ENCODE data around the gene ATXN2.

Gene ATXN2

DNA sequence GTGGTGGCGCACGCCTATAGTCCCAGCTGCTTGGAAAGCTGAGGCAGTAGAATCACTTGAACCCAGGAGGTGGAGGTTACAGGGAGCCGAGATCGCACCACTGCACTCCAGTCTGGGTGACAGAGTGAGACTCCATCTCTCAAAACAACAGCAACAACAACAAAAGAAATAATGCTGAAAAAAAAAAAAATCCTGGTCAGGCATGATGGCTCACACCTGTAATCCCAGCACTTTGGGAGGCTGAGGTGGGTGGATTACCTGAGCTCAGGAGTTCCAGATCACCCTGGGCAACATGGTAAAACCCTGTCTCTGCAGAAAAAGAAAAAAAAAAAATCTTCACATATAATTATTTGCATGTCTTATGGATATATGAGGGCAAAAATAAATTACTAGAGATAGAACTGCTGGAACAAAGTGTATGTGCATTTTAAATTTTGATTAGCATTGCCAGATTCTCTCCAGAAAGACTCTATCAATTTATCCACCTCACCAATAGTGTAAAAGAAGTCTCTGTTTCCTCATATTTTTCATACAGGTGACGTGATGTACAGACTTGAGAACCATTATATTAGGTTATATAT lies 75.4 kb downstream of the ATXN2 start:
- TF ChIP-seq, protein P1, sequence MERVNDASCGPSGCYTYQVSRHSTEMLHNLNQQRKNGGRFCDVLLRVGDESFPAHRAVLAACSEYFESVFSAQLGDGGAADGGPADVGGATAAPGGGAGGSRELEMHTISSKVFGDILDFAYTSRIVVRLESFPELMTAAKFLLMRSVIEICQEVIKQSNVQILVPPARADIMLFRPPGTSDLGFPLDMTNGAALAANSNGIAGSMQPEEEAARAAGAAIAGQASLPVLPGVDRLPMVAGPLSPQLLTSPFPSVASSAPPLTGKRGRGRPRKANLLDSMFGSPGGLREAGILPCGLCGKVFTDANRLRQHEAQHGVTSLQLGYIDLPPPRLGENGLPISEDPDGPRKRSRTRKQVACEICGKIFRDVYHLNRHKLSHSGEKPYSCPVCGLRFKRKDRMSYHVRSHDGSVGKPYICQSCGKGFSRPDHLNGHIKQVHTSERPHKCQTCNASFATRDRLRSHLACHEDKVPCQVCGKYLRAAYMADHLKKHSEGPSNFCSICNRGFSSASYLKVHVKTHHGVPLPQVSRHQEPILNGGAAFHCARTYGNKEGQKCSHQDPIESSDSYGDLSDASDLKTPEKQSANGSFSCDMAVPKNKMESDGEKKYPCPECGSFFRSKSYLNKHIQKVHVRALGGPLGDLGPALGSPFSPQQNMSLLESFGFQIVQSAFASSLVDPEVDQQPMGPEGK (CRISPR knock-in tag; IDR thresholded peaks at IDR 0.05; ENCODE audit: borderline replicate concordance): no peak
- TF ChIP-seq, protein P2, sequence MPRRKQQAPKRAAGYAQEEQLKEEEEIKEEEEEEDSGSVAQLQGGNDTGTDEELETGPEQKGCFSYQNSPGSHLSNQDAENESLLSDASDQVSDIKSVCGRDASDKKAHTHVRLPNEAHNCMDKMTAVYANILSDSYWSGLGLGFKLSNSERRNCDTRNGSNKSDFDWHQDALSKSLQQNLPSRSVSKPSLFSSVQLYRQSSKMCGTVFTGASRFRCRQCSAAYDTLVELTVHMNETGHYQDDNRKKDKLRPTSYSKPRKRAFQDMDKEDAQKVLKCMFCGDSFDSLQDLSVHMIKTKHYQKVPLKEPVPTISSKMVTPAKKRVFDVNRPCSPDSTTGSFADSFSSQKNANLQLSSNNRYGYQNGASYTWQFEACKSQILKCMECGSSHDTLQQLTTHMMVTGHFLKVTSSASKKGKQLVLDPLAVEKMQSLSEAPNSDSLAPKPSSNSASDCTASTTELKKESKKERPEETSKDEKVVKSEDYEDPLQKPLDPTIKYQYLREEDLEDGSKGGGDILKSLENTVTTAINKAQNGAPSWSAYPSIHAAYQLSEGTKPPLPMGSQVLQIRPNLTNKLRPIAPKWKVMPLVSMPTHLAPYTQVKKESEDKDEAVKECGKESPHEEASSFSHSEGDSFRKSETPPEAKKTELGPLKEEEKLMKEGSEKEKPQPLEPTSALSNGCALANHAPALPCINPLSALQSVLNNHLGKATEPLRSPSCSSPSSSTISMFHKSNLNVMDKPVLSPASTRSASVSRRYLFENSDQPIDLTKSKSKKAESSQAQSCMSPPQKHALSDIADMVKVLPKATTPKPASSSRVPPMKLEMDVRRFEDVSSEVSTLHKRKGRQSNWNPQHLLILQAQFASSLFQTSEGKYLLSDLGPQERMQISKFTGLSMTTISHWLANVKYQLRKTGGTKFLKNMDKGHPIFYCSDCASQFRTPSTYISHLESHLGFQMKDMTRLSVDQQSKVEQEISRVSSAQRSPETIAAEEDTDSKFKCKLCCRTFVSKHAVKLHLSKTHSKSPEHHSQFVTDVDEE (CRISPR knock-in tag; IDR thresholded peaks at IDR 0.05): no peak
- no peak for TF ChIP-seq GLIS3 (CRISPR knock-in tag; IDR thresholded peaks at IDR 0.05)
- TF ChIP-seq ZFP3 (CRISPR knock-in tag; IDR thresholded peaks at IDR 0.05): no peak
- TF ChIP-seq ISL1 (CRISPR knock-in tag; IDR thresholded peaks at IDR 0.05): no peak
- TF ChIP-seq PPARA (CRISPR knock-in tag; IDR thresholded peaks at IDR 0.05; ENCODE audit: borderline replicate concordance): no peak
- TF ChIP-seq, protein P3, sequence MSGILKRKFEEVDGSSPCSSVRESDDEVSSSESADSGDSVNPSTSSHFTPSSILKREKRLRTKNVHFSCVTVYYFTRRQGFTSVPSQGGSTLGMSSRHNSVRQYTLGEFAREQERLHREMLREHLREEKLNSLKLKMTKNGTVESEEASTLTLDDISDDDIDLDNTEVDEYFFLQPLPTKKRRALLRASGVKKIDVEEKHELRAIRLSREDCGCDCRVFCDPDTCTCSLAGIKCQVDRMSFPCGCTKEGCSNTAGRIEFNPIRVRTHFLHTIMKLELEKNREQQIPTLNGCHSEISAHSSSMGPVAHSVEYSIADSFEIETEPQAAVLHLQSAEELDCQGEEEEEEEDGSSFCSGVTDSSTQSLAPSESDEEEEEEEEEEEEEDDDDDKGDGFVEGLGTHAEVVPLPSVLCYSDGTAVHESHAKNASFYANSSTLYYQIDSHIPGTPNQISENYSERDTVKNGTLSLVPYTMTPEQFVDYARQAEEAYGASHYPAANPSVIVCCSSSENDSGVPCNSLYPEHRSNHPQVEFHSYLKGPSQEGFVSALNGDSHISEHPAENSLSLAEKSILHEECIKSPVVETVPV (CRISPR knock-in tag; IDR thresholded peaks at IDR 0.05): no peak
- TF ChIP-seq, protein P4, sequence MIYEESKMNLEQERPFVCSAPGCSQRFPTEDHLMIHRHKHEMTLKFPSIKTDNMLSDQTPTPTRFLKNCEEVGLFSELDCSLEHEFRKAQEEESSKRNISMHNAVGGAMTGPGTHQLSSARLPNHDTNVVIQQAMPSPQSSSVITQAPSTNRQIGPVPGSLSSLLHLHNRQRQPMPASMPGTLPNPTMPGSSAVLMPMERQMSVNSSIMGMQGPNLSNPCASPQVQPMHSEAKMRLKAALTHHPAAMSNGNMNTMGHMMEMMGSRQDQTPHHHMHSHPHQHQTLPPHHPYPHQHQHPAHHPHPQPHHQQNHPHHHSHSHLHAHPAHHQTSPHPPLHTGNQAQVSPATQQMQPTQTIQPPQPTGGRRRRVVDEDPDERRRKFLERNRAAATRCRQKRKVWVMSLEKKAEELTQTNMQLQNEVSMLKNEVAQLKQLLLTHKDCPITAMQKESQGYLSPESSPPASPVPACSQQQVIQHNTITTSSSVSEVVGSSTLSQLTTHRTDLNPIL (CRISPR knock-in tag; IDR thresholded peaks at IDR 0.05; ENCODE audit: low read depth): no peak
- no peak for TF ChIP-seq ESRRG (CRISPR knock-in tag; IDR thresholded peaks at IDR 0.05)
- TF ChIP-seq ZC3H10 (CRISPR knock-in tag; IDR thresholded peaks at IDR 0.05): no peak
- TF ChIP-seq CSDC2 (CRISPR knock-in tag; IDR thresholded peaks at IDR 0.05): no peak
- no peak for TF ChIP-seq ARNTL (CRISPR knock-in tag; IDR thresholded peaks at IDR 0.05; ENCODE audit: borderline replicate concordance, low read depth)
- no peak for TF ChIP-seq RARB (CRISPR knock-in tag; IDR thresholded peaks at IDR 0.05)
- TF ChIP-seq SNAI2 (CRISPR knock-in tag; IDR thresholded peaks at IDR 0.05): no peak
- no peak for TF ChIP-seq OSR1 (CRISPR knock-in tag; IDR thresholded peaks at IDR 0.05)
- TF ChIP-seq TOX (CRISPR knock-in tag; IDR thresholded peaks at IDR 0.05; ENCODE audit: borderline replicate concordance): no peak
- no peak for TF ChIP-seq BACH2 (CRISPR knock-in tag; IDR thresholded peaks at IDR 0.05; ENCODE audit: borderline replicate concordance)
- TF ChIP-seq, protein P5, sequence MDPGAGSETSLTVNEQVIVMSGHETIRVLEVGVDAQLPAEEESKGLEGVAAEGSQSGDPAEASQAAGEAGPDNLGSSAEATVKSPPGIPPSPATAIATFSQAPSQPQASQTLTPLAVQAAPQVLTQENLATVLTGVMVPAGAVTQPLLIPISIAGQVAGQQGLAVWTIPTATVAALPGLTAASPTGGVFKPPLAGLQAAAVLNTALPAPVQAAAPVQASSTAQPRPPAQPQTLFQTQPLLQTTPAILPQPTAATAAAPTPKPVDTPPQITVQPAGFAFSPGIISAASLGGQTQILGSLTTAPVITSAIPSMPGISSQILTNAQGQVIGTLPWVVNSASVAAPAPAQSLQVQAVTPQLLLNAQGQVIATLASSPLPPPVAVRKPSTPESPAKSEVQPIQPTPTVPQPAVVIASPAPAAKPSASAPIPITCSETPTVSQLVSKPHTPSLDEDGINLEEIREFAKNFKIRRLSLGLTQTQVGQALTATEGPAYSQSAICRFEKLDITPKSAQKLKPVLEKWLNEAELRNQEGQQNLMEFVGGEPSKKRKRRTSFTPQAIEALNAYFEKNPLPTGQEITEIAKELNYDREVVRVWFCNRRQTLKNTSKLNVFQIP (CRISPR knock-in tag; IDR thresholded peaks at IDR 0.05; ENCODE audit: borderline replicate concordance, low read depth): no peak
- TF ChIP-seq TCF4 (CRISPR knock-in tag; IDR thresholded peaks at IDR 0.05; ENCODE audit: borderline replicate concordance): no peak
- no peak for TF ChIP-seq ZFP30 (CRISPR knock-in tag; IDR thresholded peaks at IDR 0.05)
- ATAC-seq: no peak

DNA sequence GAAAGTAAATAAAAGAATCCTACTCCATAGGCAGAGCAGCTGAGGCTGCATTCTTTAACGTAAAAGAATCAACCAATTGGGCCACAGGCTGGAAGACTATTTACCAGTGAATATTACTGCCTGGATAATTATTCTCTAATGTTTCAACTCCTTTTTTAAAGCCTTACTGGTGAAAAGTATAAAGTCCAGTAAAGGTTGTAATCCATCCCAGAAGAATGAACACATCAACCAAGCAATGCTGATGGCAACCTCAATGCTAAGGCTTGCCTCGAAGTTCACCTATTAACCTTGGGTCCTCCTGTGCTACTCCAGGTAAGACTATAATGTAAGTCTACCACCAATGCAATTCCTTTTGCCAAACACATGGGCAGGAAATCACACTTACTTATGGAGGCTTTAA lies 77.3 kb downstream of the ATXN2 start:
- ATAC-seq: no peak
- TF ChIP-seq, protein P4 (CRISPR knock-in tag; IDR thresholded peaks at IDR 0.05; ENCODE audit: low read depth): no peak
- TF ChIP-seq, protein P5 (CRISPR knock-in tag; IDR thresholded peaks at IDR 0.05; ENCODE audit: borderline replicate concordance, low read depth): no peak
- TF ChIP-seq ESRRG (CRISPR knock-in tag; IDR thresholded peaks at IDR 0.05) (no peak), BACH2 (CRISPR knock-in tag; IDR thresholded peaks at IDR 0.05; ENCODE audit: borderline replicate concordance) (no peak), PPARA (CRISPR knock-in tag; IDR thresholded peaks at IDR 0.05; ENCODE audit: borderline replicate concordance) (no peak), TCF4 (CRISPR knock-in tag; IDR thresholded peaks at IDR 0.05; ENCODE audit: borderline replicate concordance) (no peak), ZNF70 (CRISPR knock-in tag; IDR thresholded peaks at IDR 0.05) (no peak), ISL1 (CRISPR knock-in tag; IDR thresholded peaks at IDR 0.05) (no peak), RARB (CRISPR knock-in tag; IDR thresholded peaks at IDR 0.05) (no peak), ZFP3 (CRISPR knock-in tag; IDR thresholded peaks at IDR 0.05) (no peak), TOX (CRISPR knock-in tag; IDR thresholded peaks at IDR 0.05; ENCODE audit: borderline replicate concordance) (no peak)
- TF ChIP-seq, protein P1 (CRISPR knock-in tag; IDR thresholded peaks at IDR 0.05; ENCODE audit: borderline replicate concordance): no peak
